Measurements from ENCODE around the gene CARD8. TPM values are rescaled to one million over a fixed set of nuclear protein-coding genes. Genes with fewer than 3 reads are reported as not detected.

The CARD8 gene
- total and polyA plus RNA-seq, 10 of the 15 experiments (the other 5 are each of a cell fraction or from before 2014, with no cell fraction given), result 39.8 to 69.8 (median 46.1) TPM

- ChIA-PET POLR2A (interaction anchor here (2.7 kb wide), 1 partner anchor 51 kb away, joined by 14 read pairs; no protein-coding TSS in a partner anchor), CTCF (no interaction called here), SMC1A (ENCODE audit: uncharacterized antibody, unreplicated experiment) (no interaction called here), RAD21 (ENCODE audit: unreplicated experiment) (interaction anchor here (1.0 kb wide), 1 partner anchor 10 kb away, joined by 3 read pairs; no protein-coding TSS in a partner anchor)
- intact Hi-C loops (cut with micrococcal nuclease; ENCODE audit: unreplicated experiment) (no loop called here), in situ Hi-C loops (cut with MboI) (no loop called here)
- H3K4me1 ChIP-seq (ENCODE audit: control insufficient read depth, insufficient read depth, low read length), result peaks cover 20% of the 10 kb centered on the region
- no peaks in the 10 kb centered on the region for H4K20me1 ChIP-seq (ENCODE audit: control insufficient read depth, insufficient read depth)
- H3K4me3 ChIP-seq, result no peak overlapping the region; the same call in 1 of the 2 replicates
- peaks cover 29% of the 10 kb centered on the region for H3K79me2 ChIP-seq (ENCODE audit: control insufficient read depth, insufficient read depth, low read length)
- ATAC-seq (no peak), DNase-seq (ENCODE audit: low read depth, low spot score) (no peak), FAIRE-seq (no peak)
- TF ChIP-seq ZNF592 (IDR thresholded peaks at IDR 0.05) (no peak), CREM (IDR thresholded peaks at IDR 0.05; ENCODE audit: low read depth) (no peak), RBBP5 (conservative IDR thresholded peaks at IDR 0.05) (no peak), CREB1 (IDR thresholded peaks at IDR 0.05; ENCODE audit: low read depth) (no peak), CBFB (IDR thresholded peaks at IDR 0.05; ENCODE audit: low read depth) (no peak), ZNF384 (IDR thresholded peaks at IDR 0.05; ENCODE audit: borderline replicate concordance, low read depth, low read length) (no peak), RFX5 (IDR thresholded peaks at IDR 0.05; ENCODE audit: low read depth, low read length) (no peak), NR2F1 (conservative IDR thresholded peaks at IDR 0.05) (no peak), RUNX3 (IDR thresholded peaks at IDR 0.05; ENCODE audit: low read length) (no peak), ATF7 (IDR thresholded peaks at IDR 0.05; ENCODE audit: low read depth) (no peak), MTA2 (IDR thresholded peaks at IDR 0.05; ENCODE audit: low read depth) (no peak), POU2F2 (IDR thresholded peaks at IDR 0.05; ENCODE audit: borderline replicate concordance, low read depth, low read length) (no peak), CHD4 (IDR thresholded peaks at IDR 0.05) (no peak), ELK1 (IDR thresholded peaks at IDR 0.05; ENCODE audit: low read depth, low read length) (no peak), SIX5 (IDR thresholded peaks at IDR 0.05; ENCODE audit: low read depth, low read length, severe bottlenecking) (no peak), ZBTB33 (IDR thresholded peaks at IDR 0.05) (no peak), ZNF622 (IDR thresholded peaks at IDR 0.05) (no peak), MXI1 (IDR thresholded peaks at IDR 0.05; ENCODE audit: low read depth, low read length) (no peak), PKNOX1 (IDR thresholded peaks at IDR 0.05) (no peak)
- no peak overlapping the region for H3K9ac ChIP-seq (ENCODE audit: control insufficient read depth, insufficient read depth, low read length)
- H3K9me3 ChIP-seq (replicated peaks; ENCODE audit: control insufficient read depth, insufficient read depth, low read length), result no peaks in the 10 kb centered on the region
- BruUV-seq (replicated peaks), result no TSS peak
- H3K27me3 ChIP-seq (replicated peaks in 1 of 2; ENCODE audit: control insufficient read depth in 2 of 2, insufficient read depth in 2 of 2, low read length in 1 of 2), result no peaks in the 10 kb centered on the region
- no peak overlapping the region for H3K27ac ChIP-seq (ENCODE audit: control insufficient read depth, insufficient read depth)
- no peaks in the 10 kb centered on the region for H3K36me3 ChIP-seq (ENCODE audit: control insufficient read depth in 2 of 2, insufficient read depth in 2 of 2, low read length in 1 of 2)
- no peak overlapping the region for H2AFZ ChIP-seq (ENCODE audit: control insufficient read depth, low read depth, low read length)
- H3K4me2 ChIP-seq (ENCODE audit: control insufficient read depth, insufficient read depth), result peak overlapping the region; percentile 64
Observed at GRCh38 chr19:48253999-48254398, 1.7 kb downstream of the CARD8 start.

All from GM12878 (cell line).